ENCODE data around the gene NDUFV1.

- TF ChIP-seq CTCF (conservative IDR thresholded peaks at IDR 0.05; ENCODE audit: low read depth, low read length) (no peak), EZH2 (IDR thresholded peaks at IDR 0.05; ENCODE audit: borderline replicate concordance, low read depth, low read length, poor library complexity, severe bottlenecking) (no peak)
Observed at GRCh38 chr11:67561971-67562619, 44.6 kb upstream of the NDUFV1 start.

Data from A673 (cell line).